Neural cell (in vitro differentiated cells): Measurements from ENCODE around the gene SACM1L. TPM values are rescaled to one million over a fixed set of nuclear protein-coding genes. Genes with fewer than 3 reads are reported as not detected.
"Not testable (repeated sequence)": the region's sequence is repeated elsewhere in the genome, so short reads cannot be mapped to it uniquely, and the experiment has no call there.

Experiments used
- H2AFZ ChIP-seq: fragments of 200-600, 300-800 bp; sonication (generic), shearing (Covaris generic); 2 replicates; pipeline ENCODE4 v1.6.0; 2014; ENCODE audit warnings: low read depth, mild to moderate bottlenecking, antibody characterized with exemption, low read length, moderate library complexity
- H3F3A ChIP-seq: fragments of 200-600 bp; shearing (Covaris generic); 2 replicates; pipeline ENCODE4 v1.6.1; 2016; ENCODE audit warnings: mild to moderate bottlenecking, moderate library complexity, mixed read lengths, antibody characterized with exemption, low read length; ENCODE audit not compliant: insufficient read depth, poor library complexity, severe bottlenecking
- H3K27ac ChIP-seq: fragments of 200-600, 300-800 bp; sonication (generic), shearing (Covaris generic); 2 replicates; pipeline ENCODE4 v1.5.1; 2014; ENCODE audit warnings: mild to moderate bottlenecking, low read length, moderate library complexity
- H3K27me3 ChIP-seq: fragments of 300-800, 200-600 bp; sonication (generic), shearing (Covaris generic); 2 replicates; pipeline ENCODE4 v1.6.0; 2014; ENCODE audit warnings: mild to moderate bottlenecking, low read depth, low read length, moderate library complexity; ENCODE audit not compliant: insufficient read depth
- H3K36me3 ChIP-seq: fragments of 300-800, 200-600 bp; sonication (generic), shearing (Covaris generic); 2 replicates; pipeline ENCODE4 v1.5.1; 2014; ENCODE audit warnings: mild to moderate bottlenecking, antibody characterized with exemption, low read length, moderate library complexity; ENCODE audit not compliant: insufficient read depth
- H3K4me2 ChIP-seq: fragments of 300-800, 200-600 bp; sonication (generic), shearing (Covaris generic); 2 replicates; pipeline ENCODE4 v1.6.0; 2014; ENCODE audit warnings: mild to moderate bottlenecking, low read length
- H3K4me3 ChIP-seq: fragments of 300-800, 200-600 bp; sonication (generic), shearing (Covaris generic); 2 replicates; pipeline ENCODE4 v1.5.1; 2014; ENCODE audit warnings: mild to moderate bottlenecking, low read length, moderate library complexity
- H3K79me2 ChIP-seq: fragments of 200-600 bp; shearing (Covaris generic); replicated peaks from 2 replicates; pipeline ENCODE4 v1.6.0; 2014; ENCODE audit warnings: mild to moderate bottlenecking, low read length, moderate library complexity; ENCODE audit not compliant: insufficient read depth
- H3K9ac ChIP-seq: fragments of 300-800, 200-600 bp; sonication (generic), shearing (Covaris generic); 2 replicates; pipeline ENCODE4 v1.6.1; 2016; ENCODE audit warnings: mild to moderate bottlenecking, low read length, mixed read lengths
- H3K9me2 ChIP-seq: fragments of 200-600 bp; shearing (Covaris generic); 2 replicates; pipeline ENCODE4 v1.6.1; 2016; ENCODE audit warnings: mild to moderate bottlenecking, low read length, mixed read lengths; ENCODE audit not compliant: insufficient read depth
- H3K9me3 ChIP-seq: fragments of 200-600, 300-800 bp; sonication (generic), shearing (Covaris generic); 2 replicates; pipeline ENCODE4 v1.6.1; 2016; ENCODE audit warnings: mild to moderate bottlenecking, mixed run types, low read length, moderate library complexity, mixed read lengths
- H4K20me1 ChIP-seq: fragments of 200-600 bp; shearing (Covaris generic); 2 replicates; pipeline ENCODE4 v1.6.1; 2016; ENCODE audit warnings: mild to moderate bottlenecking, mixed run types; ENCODE audit not compliant: insufficient read depth
- CTCF ChIP-seq: fragments of 450-650 bp; IDR thresholded peaks from 2 replicates; pipeline ENCODE4 v1.5.1; 2014; ENCODE audit warnings: antibody characterized with exemption, mild to moderate bottlenecking, moderate library complexity; ENCODE audit not compliant: poor library complexity, severe bottlenecking
- EP300 ChIP-seq: fragments of 450-650 bp; conservative IDR thresholded peaks from 2 replicates; pipeline ENCODE4 v1.6.1; 2014; ENCODE audit warnings: antibody characterized with exemption, mild to moderate bottlenecking, moderate library complexity; ENCODE audit not compliant: poor library complexity, severe bottlenecking
- EZH2 ChIP-seq: fragments of 200-600, 300-800 bp; shearing (Covaris generic), sonication (generic); IDR thresholded peaks from 2 replicates; pipeline ENCODE4 v1.6.1; 2014; ENCODE audit warnings: antibody characterized with exemption, low read length, borderline replicate concordance, mild to moderate bottlenecking; ENCODE audit not compliant: insufficient read depth, poor library complexity, severe bottlenecking
- MXI1 ChIP-seq: fragments of 450-650 bp; conservative IDR thresholded peaks from 2 replicates; pipeline ENCODE4 v1.6.1; 2014; ENCODE audit warnings: antibody characterized with exemption, mild to moderate bottlenecking; ENCODE audit not compliant: poor library complexity, severe bottlenecking
- POLR2AphosphoS5 ChIP-seq: IDR thresholded peaks from 2 replicates; pipeline ENCODE4 v1.6.1; 2012
- RAD21 ChIP-seq: fragments of 450-650 bp; conservative IDR thresholded peaks from 2 replicates; pipeline ENCODE4 v1.6.1; 2014; ENCODE audit warnings: antibody characterized with exemption, mild to moderate bottlenecking, moderate library complexity
- REST ChIP-seq: IDR thresholded peaks from 2 replicates; pipeline ENCODE4 v1.6.1; 2012; ENCODE audit warnings: borderline replicate concordance
- SMC3 ChIP-seq: fragments of 450-650 bp; conservative IDR thresholded peaks from 2 replicates; pipeline ENCODE4 v1.6.1; 2014; ENCODE audit warnings: antibody characterized with exemption, mild to moderate bottlenecking, moderate library complexity; ENCODE audit not compliant: poor library complexity
- TAF1 ChIP-seq: IDR thresholded peaks from 2 replicates; pipeline ENCODE4 v1.6.1; 2012; ENCODE audit warnings: low read depth
- polyA plus RNA-seq: library from polyadenylated mRNA; depleted of rRNA; stranded (reverse); fragments of >200 nt; gene quantifications from 2 replicates; pipeline ENCODE4 v1.2.3, GENCODE V29; 2014

SACM1L gene
- polyA plus RNA-seq, 1 donor from 2014 or later: 66.2 TPM

GRCh38 chr3:45693941-45694521, 4.8 kb downstream of the SACM1L start:
- H3K36me3 ChIP-seq: no peaks in the 10 kb centered on the region

GRCh38 chr3:45695166-45695565, 6.0 kb downstream of the SACM1L start:
- H3K27ac ChIP-seq, H3K9ac ChIP-seq, H3K9me2 ChIP-seq, H3K4me2 ChIP-seq, H3K4me3 ChIP-seq, H3K27me3 ChIP-seq, H4K20me1 ChIP-seq, H3F3A ChIP-seq, H2AFZ ChIP-seq, H3K9me3 ChIP-seq, H3K36me3 ChIP-seq: not testable (repeated sequence)
- peaks cover 65% of the 10 kb centered on the region for H3K79me2 ChIP-seq

More at GRCh38 chr3:45693941-45694521, 4.8 kb downstream of the SACM1L start:
- Histone ChIP-seq H3K27ac (no peak overlapping the region), H3K79me2 (peaks cover 65% of the 10 kb centered on the region), H3K9me3 (no peaks in the 10 kb centered on the region), H3K27me3 (no peaks in the 10 kb centered on the region), H3K9me2 (no peaks in the 10 kb centered on the region), H3K4me3 (no peak overlapping the region), H3F3A (peaks cover 4% of the 10 kb centered on the region), H3K4me2 (no peak overlapping the region), H4K20me1 (peaks cover 3% of the 10 kb centered on the region), H3K9ac (no peak overlapping the region), H2AFZ (no peak overlapping the region)
- TF ChIP-seq TAF1 (no peak), RAD21 (no peak), CTCF (no peak), EZH2 (no peak), EP300 (no peak), SMC3 (no peak), MXI1 (no peak), POLR2AphosphoS5 (no peak), REST (no peak)

- Histone ChIP-seq H3F3A (no peaks in the 10 kb centered on the region), H3K4me2 (no peak overlapping the region), H2AFZ (no peak overlapping the region), H3K9me2 (no peaks in the 10 kb centered on the region), H3K79me2 (peaks cover 40% of the 10 kb centered on the region), H3K27ac (no peak overlapping the region), H3K4me3 (no peak overlapping the region), H3K36me3 (peaks cover 10% of the 10 kb centered on the region), H3K9ac (no peak overlapping the region), H4K20me1 (no peaks in the 10 kb centered on the region), H3K27me3 (no peaks in the 10 kb centered on the region), H3K9me3 (no peaks in the 10 kb centered on the region)
- TF ChIP-seq SMC3 (no peak), CTCF (no peak), EZH2 (no peak), RAD21 (no peak), REST (no peak), EP300 (no peak)
Observed at GRCh38 chr3:45700570-45701073, 11.4 kb downstream of the SACM1L start.
